Colon (tissue), 2 donors: ENCODE measurements around the gene GP9.
"Not testable (repeated sequence)": the region's sequence is repeated elsewhere in the genome, so short reads cannot be mapped to it uniquely, and the experiment has no call there.

Experiments used
- FAIRE-seq: peaks from 2 replicates; lab custom pipeline; 2012; peaks lifted over from hg19 to GRCh38; lab: Jason Lieb, UNC
- donor health status: control.
- donor health status: control.

Gene GP9

DNA sequence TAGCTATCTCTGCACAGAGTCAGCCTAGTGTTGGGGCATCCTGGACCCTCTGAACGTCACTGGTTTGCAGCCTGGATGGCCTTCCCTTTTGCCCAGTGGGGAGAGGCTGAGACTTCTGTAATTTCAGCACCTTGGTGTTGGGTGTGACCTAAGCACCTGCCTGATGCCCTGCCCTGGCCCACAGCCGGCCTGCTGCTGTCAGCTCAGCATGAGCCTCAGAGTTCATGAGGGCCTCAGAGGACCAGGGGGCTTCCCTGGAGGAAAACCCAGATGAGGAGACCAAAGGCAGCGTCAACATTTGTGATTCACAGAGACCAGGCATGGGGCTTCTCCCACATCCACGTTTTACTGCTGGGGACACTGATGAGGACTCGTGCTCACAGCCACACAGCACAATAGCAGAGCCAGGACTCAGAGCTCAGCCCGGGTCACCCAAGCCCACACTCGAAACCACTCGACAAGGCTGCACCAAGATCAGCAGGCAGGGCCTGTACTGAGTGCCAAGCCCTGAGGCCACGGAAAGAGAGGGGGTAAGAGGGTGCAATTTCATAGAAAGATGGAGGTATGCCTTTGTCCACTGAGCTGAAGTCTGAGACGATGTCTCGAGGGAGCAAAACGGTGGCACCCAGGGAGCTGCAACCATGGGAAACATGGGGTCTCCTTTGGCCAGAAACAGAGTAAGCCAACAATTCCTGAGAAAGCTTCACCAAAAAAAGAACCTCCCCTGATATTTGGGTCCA, 9.9 kb upstream of the GP9 start:
- no peak for FAIRE-seq

DNA sequence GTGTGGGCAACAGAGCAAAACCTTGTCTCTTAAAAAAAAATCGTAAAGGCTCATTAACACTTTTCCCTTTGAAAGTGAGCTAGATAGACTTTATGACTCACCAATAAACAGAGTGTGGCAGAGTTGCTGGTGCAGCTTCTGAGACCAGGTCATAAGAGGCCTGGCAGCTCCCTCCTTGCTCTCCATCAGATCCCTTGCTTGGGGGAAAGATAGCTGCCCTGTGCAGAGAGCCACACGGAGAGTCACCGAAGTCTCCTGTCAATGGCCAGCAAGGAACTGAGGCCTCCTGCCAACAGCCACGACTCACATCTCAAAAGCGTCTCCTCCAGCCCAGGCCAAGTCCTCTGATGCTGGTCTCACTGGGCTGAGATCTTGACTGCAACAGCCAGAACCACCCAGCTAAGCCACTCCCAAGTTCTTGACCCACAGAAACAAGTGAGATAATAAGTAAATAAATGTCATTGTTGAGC, 8.7 kb upstream of the GP9 start:
- no peak for FAIRE-seq

DNA sequence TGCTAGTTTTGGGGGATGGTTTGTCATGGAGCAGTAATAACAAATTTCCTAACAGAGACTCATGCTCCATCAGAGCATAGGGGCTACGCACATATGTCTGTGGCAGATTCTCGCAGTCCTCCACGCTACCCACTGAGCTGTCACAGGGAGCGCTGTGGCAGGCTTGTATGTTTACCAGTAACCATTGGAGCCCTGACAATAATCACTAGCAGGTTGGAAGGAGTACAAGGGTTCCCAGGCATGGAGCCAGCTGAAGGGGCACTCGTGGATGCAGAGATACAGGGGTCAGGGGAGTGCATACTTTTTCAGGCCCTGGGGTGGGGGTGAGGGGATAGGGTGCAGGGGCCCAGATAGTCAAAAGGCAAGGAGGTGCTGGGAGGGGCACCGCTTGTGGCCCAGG, 7.9 kb upstream of the GP9 start:
- FAIRE-seq: no peak

DNA sequence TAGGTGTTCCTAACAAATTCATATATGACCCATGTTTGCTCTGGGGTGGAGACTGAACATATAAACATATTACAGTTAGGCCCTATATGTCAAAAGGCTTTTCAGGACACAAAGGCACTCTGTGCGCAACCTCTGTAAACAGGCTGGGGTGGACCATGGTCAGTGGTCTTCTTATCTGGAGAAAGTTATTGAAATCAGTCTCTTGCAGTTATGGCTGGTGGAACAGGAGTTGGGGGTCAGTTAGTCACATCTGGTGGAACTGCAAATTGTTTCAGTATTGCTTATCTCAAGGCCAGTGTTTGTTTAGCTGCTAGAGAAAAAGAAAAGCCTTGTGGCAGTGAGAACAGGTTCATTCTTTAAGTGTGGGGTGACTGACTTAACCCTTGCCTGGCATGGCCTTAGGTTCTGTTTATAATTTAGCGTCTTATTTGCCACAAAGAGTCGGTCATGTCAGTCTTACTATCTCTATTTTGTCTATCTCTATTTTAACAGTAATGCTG, 5.9 kb upstream of the GP9 start:
- peak; percentile 21 for FAIRE-seq

DNA sequence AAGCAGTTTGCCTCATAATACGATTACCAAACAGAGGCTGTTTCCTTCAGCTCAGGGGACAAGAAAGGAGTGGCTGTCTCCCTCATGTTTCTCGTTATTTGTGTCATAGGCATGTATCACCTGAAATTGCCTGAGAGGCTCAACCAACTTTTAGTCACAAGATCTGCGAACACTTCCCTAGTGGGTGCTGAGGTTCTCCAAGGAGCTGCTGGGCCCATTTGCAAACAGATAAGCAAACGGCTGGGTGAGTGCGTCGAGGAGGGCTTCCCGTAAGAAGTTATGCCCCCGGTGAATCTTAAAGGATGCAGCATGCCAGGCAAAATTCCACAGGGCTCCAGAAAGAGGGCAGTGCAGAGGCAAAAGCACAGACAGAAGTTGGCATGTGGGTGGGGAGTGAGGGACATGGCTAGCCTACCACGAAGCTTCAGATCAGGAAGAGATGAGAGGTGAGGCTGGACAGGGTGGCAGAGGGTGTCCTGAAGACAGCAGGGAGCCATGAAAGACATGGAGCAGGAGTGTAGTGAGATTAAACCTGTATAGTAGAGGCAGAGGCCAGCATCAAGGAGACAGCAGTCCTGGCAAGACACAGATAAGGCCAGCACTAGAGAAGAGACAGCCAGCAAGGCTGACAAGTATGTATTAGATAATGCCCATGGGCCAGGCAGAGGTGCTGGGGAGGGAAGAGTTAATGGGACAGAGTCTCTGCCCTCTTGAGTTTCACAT, 4.0 kb upstream of the GP9 start:
- FAIRE-seq: no peak

DNA sequence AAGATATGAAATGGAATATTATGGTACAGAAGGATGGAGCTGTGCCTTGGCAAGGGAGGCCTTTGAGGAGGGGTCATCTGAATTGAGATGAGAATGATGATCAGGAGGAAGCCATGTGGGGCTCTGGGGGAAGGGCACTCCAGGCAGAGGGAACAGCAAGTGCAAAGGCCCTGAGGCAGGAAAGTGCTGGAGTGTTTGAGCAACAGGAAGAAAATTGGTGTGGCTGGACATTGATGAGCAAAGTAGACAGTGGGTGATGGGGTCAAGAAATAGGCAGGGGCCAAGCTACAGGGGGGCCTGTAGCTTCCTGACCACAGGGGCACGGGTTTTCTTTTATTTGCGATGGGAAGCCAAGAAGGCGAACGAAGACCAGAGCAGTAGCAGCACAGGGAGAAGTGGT, 3.3 kb upstream of the GP9 start:
- FAIRE-seq: no peak

DNA sequence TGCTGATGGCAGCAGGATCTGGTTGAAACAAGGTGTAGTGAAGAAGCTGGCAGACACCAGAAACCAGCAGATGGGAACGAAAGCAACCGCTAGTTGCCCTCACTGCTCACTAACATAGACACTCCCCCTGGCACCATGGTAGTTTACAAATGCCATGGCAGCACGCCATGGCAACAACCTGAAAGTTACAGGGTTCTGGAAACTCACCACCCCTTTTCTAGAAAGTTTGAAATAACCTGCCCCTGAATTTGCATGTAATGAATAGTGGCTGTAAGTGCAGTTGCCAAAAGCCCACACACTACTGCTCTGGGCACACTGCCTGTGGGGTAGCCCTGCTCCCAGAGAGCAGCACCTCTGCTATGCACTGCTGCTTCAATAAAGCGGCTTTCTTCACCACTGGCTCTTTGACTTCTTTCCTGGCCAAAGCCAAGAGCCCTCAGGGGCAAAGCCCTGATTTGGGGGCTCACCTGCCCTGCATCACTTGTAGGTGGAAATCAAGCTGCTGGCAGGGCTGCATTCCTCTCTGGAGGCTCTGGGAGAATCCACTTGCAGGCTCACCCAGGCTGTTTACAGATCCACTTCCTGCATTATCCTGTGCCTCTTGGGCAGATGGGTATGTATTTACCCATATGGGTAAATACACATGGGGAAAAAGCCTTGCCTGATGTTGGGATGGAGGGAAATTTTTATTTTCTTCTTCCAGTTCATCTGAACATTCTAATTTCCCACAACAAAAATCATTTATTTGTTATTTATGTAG, 2.0 kb upstream of the GP9 start:
- FAIRE-seq: no peak

DNA sequence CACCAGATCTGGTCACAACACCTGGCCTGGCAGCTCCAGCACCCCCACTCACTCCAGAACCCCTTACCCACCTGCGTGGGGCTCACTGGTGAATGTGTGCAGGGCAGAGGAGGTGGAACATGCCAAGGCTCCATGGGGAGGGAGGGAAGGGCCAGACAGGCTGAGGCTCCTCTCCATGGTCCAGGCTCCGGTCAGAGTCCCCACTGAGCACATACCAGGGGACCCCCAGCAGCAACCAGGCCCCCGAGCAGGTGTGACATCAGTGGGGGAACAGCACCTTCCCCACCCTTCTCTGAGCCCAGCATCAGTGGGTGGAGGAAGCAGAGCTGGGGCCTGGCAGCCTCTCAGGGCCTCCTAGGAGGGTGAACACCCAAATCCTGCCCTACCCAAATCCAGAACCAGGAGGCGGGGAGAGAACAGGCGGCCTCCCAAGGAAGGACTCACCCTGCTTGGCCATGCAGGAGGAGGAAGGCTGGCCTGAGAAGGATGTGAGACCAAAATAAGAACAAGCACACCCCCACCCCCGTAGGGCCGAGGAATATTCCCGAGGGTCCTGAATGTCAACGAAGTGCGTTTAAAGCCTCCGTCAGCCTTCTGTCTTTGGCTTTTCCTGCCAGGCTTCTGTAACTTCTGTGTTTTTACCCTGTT, 1.1 kb upstream of the GP9 start:
- no peak for FAIRE-seq

DNA sequence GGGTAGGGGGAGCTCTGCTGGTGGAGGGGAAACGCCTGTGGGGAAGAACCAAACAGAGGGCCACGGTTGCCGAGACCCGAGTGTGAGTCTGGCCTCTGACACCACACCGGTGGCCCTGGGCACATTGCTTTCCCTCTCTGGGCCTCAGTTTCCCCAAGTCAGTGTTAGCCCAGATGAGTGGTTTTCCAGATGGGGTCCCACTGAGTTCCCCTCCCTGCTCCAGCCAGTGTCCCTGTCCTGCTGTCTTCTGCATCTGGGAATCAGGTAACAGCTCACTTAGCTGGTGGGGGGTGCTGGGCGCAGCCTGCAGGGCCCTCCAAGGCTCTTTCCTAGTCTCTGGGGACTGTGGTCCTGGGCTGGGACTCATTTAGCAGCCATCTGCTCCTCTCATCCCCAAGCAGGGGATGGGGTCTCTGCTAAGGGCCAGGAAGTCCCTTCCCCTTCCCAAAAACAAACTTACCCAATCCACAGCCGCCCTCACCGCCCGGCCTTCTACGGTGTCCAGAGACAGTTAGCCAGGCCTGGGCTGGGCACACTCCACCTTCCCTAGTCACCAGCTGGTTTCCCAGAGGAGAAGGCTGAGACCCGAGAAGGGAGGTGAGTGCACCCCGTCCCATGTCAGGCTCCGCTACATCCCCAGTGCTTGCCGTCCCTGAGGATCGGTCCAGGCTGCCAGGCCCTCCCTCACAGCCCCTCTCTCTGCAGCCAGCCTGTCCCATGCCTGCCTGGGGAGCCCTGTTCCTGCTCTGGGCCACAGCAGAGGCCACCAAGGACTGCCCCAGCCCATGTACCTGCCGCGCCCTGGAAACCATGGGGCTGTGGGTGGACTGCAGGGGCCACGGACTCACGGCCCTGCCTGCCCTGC, 676 bp downstream of the GP9 start:
- FAIRE-seq: no peak

DNA sequence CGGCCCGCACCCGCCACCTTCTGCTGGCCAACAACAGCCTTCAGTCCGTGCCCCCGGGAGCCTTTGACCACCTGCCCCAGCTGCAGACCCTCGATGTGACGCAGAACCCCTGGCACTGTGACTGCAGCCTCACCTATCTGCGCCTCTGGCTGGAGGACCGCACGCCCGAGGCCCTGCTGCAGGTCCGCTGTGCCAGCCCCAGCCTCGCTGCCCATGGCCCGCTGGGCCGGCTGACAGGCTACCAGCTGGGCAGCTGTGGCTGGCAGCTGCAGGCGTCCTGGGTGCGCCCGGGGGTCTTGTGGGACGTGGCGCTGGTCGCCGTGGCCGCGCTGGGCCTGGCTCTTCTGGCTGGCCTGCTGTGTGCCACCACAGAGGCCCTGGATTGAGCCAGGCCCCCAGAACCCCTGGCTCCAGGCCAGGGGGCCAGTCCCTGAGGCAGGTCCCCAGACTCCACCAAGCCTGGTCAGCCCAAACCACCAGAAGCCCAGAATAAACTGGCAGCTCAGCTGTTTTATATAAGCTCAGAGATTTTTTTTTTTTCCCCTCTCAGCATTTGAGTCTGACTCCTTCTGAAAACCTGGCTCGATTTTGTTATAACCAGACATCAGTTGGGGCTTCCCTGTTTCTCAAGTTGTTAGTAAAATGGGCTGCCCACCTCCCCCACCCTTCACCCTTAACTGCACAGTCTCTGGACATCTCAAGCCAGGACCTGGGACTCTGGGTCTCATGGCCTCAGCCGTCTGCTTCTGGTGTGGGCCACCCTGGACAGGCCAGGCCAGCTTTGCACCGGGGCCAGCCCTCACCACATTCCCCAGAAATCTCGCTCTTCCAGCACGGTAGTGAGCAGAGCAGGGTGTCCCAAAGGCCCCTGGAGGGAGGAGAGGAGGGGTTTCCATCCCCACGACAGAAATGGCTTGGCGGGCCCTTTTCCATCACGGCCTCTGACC, 1.6 kb downstream of the GP9 start:
- FAIRE-seq: no peak

DNA sequence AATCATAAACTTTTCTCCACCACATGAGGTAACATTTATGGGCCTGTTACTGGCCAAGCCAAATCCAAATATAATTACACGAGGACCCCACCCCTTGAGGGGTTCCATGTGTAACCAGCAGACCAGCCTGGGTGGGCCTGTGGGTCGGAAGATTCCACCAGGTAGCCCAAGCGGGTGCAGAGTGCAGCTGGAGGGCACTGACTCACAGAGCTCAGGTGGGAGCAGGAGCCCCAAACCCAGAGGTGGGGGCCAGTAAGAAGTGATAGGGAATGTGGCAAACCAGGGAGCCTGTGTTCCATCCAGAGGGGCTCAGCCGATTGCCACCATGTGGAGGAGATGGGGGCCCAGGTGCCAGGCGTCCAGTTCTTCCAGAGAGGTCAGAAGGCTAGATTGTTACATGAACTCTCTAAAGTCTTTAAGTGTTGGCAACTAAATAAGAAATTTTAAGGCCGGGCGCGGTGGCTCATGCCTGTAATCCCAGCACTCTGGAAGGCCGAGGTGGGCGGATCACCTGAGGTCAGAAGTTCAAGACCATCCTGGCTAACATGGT, 2.6 kb downstream of the GP9 start:
- no peak for FAIRE-seq

DNA sequence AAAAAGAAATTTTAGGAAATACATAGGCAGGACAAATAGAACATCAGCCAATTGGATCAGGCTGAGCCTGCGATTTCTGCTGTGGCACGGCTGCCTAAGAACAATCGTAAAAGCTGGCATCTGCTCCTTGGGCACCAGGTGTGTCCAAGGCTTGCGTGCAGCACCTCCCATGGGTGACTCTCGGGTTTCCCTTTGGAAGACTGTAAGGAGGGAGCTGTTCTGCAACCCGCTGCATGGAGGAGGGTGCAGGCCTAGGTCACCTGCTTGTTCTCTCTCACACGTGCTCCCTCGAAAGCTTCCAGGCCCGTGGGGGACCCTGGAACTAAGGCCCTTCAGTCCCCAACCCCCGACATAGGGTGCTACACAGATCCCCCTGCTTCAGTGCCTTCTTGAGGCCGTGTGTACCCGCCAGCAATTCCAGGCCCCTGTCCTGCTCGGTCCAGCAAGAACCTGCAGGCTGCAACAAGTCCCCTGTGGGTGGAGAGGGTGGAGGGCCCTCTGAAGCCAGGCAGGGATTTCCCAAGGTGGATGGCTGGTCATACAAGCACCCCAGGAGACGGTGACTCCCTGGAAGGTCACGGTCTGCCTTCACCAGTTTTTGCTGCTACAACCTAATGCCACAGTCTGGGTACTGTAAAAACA, 3.4 kb downstream of the GP9 start:
- FAIRE-seq: no peak

DNA sequence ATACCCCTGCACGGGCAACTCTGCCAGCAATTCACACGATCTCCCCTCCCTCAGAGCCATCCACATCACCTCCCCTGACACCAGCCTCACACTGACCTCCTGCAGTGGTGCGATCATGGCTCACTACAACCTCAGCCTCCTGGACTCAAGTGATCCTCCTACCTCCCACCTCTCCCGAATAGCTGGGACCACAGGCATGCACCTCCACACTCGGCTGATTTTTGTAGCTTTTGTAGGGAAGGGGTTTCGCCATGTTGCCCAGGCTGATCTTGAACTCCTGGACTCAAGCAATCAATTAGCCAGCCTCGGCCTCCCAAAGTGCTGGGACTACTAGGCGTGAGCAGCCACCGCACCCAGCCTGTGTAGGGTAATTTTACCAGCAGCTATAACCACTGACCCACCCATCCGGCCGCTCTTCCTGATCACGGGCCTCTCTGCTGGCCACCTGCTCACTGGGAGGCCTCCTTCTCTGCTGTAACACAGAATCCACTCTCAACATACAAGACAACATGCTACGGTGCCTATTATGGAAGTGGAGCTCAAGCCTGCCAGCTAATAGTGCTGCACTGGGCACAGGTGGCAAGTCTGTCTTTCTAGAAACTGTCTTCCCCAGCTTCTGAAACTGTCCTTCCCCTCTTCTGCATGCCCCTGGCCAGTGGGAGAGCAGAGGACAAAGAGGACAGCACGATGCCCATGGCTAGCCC, 4.6 kb downstream of the GP9 start:
- FAIRE-seq: no peak

DNA sequence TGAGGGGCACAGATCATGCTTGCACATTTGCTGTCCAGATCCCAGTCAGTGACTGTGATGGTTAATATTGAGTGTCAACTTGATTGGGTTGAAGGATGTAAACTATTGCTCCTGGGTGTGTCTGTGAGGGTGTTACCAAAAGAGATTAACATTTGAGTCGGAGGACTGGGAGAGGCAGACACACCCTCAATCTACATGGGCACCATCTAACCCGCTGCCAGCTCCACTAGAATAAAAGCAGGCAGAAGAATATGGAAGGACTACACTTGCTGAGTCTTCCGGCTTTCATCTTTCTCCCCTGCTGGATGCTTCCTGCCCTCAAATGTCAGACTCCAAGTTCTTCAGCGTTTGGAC, 5.1 kb downstream of the GP9 start:
- no peak for FAIRE-seq

DNA sequence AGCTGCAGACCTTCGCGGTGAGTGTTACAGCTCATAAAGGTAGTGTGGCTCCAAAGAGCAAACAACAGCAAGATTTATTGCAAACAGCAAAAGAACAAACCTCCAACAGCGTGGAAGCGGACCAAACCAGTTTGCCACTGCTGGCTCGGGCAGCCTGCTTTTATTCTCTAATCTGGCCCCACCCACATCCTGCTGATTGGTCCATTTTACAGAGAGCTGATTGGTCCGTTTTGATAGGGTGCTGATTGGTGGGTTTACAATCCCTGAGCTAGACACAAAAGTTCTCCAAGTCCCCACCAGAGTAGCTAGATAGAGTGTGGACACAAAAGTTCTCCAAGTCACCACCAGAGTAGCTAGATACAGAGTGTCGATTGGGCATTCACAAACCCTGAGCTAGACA, 7.1 kb downstream of the GP9 start:
- not testable (repeated sequence) for FAIRE-seq

DNA sequence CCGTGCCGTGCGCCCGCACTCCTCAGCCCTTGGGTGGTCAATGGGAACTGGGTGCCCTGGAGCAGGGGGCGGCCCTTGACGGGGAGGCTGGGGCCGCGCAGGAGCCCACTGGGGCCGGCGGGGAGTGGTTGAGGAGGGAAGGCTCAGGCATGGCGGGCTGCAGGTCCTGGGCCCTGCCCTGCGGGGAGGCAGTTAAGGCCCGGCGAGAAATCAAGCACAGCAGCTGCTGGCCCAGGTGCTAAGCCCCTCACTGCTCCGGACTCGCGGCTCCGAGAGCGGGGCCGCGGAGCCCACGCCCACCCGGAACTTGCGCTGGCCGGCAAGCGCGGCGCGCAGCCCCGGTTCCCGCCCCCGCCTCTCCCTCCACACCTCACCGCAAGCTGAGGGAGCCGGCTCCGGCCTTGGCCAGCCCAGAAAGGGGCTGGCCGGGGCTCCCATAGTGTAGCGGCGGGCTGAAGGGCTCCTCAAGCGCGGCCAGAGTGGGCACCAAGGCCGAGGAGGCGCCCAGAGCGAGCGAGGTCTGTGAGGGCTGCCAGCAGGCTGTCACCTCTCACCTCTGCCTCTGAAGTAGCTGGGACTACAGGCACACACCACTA, 7.8 kb downstream of the GP9 start:
- no peak for FAIRE-seq

DNA sequence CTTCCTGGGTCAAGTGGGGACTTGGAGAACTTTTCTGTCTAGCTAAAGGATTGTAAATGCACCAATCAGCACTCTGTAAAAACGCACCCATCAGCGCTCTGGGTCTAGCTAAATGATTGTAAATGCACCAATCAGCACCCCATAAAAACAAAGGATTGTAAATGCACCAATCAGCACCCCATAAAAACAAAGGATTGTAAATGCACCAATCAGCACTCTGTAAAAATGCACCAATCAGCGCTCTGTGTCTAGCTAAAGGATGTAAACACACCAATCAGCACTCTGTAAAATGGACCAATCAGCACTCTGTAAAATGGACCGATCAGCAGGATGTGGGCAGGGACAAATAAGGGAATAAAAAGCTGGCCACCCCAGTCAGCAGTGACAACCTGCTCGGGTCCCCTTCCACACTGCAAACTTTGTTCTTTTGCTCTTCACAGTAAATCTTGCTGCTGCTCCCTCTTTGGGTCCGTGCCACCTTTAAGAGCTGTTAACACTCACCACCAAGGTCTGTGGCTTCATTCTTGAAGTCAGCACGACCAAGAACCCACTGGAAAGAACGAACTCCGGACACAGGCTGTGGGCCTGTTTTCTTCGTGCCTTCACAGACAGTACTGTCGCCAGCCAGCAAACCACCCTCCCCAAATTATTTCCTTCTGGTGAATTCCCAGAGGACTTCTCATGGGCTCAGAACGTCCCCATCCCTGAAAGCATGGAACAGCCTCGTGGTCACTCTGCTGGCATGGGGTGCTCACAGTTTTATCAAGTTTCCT, 8.9 kb downstream of the GP9 start:
- not testable (repeated sequence) for FAIRE-seq
